Raji (cell line): ENCODE measurements around the gene PCDHA1.

Experiments
- POLR2A ChIP-seq: IDR thresholded peaks from 2 replicates; pipeline ENCODE4 v1.6.1; 2011; ENCODE audit warnings: low read depth, low read length, control low read depth; ENCODE audit not compliant: insufficient read depth

The PCDHA1 gene

GRCh38 chr5:140881889-140882590 is 96.1 kb downstream of the PCDHA1 start, which contains the start of gene PCDHA13:
TSS of gene PCDHA13 (plus strand) at chr5:140882124. CDS start at chr5:140882269, 145 bp downstream.
- no peak for TF ChIP-seq POLR2A

- TF ChIP-seq POLR2A = no peak
Observed at GRCh38 chr5:140882591-140882899, 96.6 kb downstream of the PCDHA1 start.

- TF ChIP-seq POLR2A = no peak
Observed at GRCh38 chr5:140883373-140883772, 97.4 kb downstream of the PCDHA1 start.

- no peak for TF ChIP-seq POLR2A
Observed at GRCh38 chr5:140883927-140884697, 98.2 kb downstream of the PCDHA1 start.

GRCh38 chr5:140916325-140916724 is 130.4 kb downstream of the PCDHA1 start:
- no peak for TF ChIP-seq POLR2A

GRCh38 chr5:140923601-140924000 is 137.7 kb downstream of the PCDHA1 start:
- no peak for TF ChIP-seq POLR2A

- TF ChIP-seq POLR2A = no peak
Observed at GRCh38 chr5:140925806-140926442, 140.0 kb downstream of the PCDHA1 start, which contains the start of gene PCDHAC1. TSS of gene PCDHAC1 (plus strand) at chr5:140926299. CDS start at chr5:140926893, 594 bp downstream.

GRCh38 chr5:140926443-140927227 is 140.7 kb downstream of the PCDHA1 start:
- no peak for TF ChIP-seq POLR2A

GRCh38 chr5:140927228-140927573 is 141.3 kb downstream of the PCDHA1 start:
- no peak for TF ChIP-seq POLR2A

GRCh38 chr5:140934964-140935606 is 149.1 kb downstream of the PCDHA1 start:
- no peak for TF ChIP-seq POLR2A

GRCh38 chr5:140946578-140946977 is 160.6 kb downstream of the PCDHA1 start:
- TF ChIP-seq POLR2A = no peak

- TF ChIP-seq POLR2A = no peak
Observed at GRCh38 chr5:140951636-140952035, 165.7 kb downstream of the PCDHA1 start.

GRCh38 chr5:140953234-140953633 is 167.3 kb downstream of the PCDHA1 start:
- TF ChIP-seq POLR2A = no peak

- TF ChIP-seq POLR2A = no peak
Observed at GRCh38 chr5:140962190-140962589, 176.2 kb downstream of the PCDHA1 start.

- no peak for TF ChIP-seq POLR2A
Observed at GRCh38 chr5:140964356-140964755, 178.4 kb downstream of the PCDHA1 start.

- no peak for TF ChIP-seq POLR2A
Observed at GRCh38 chr5:140965905-140966292, 180.0 kb downstream of the PCDHA1 start.
